Measurements from ENCODE around the gene RNU1-3. TPM values are rescaled to one million over a fixed set of nuclear protein-coding genes. Genes with fewer than 3 reads are reported as not detected.
"Not testable (repeated sequence)": the region's sequence is repeated elsewhere in the genome, so short reads cannot be mapped to it uniquely, and the experiment has no call there.

The RNU1-3 gene
- total and polyA plus RNA-seq, 10 donors: under 0.01 to 8,075 (median 6,234) TPM; not detected in 3

- Histone ChIP-seq H3K4me3 (peak overlapping the region; percentile 60 to 92 (median 78)), H3K36me3 (peaks cover 0 to 24% (median 0%) of the 10 kb centered on the region in 6 donors), H3K4me1 (peaks cover 30 to 68% (median 46%) of the 10 kb centered on the region in 6 donors), H3K27me3 (replicated peaks in 1 of 7) (peaks cover 0 to 16% (median 0%) of the 10 kb centered on the region in 7 donors), H3K27ac (peak overlapping the region; percentile 84 to 91 (median 88))
- 9 to 13% (median 9%) methylated on average over 60 to 61 of the region's 61 CpGs for WGBS, 5 donors
- H3K9me3 ChIP-seq; intact Hi-C loops (cut with DNase I; ENCODE audit: low total_unique reads): not testable (repeated sequence)
- DNase-seq: peak; percentile 100
- TF ChIP-seq POLR2A (IDR thresholded peaks at IDR 0.05) (peak in 1 of 3 donors; percentile 27), CTCF (IDR thresholded peaks at IDR 0.05 in 8 of 11, conservative IDR thresholded peaks at IDR 0.05 in 3 of 11) (peak in 8 of 11 experiments; percentile 51 to 85 (median 71)), POLR2AphosphoS5 (IDR thresholded peaks at IDR 0.05) (peak; percentile 96 to 98 (median 98))
Observed at GRCh38 chr1:16644482-16645270, 22.1 kb downstream of the RNU1-3 start.

GRCh38 chr1:16644193-16644481 is 22.6 kb downstream of the RNU1-3 start:
- DNase-seq: no peak
- Histone ChIP-seq H3K36me3 (peaks cover 0 to 30% (median 0%) of the 10 kb centered on the region in 6 donors), H3K27ac (peak overlapping the region; percentile 84 to 91 (median 88)), H3K27me3 (replicated peaks in 1 of 7) (peaks cover 0 to 16% (median 0%) of the 10 kb centered on the region in 7 donors), H3K9me3 (no peaks in the 10 kb centered on the region), H3K4me3 (peak overlapping the region; percentile 60 to 92 (median 78)), H3K4me1 (peaks cover 30 to 70% (median 46%) of the 10 kb centered on the region in 6 donors)
- intact Hi-C loops (cut with DNase I; ENCODE audit: low total_unique reads): no loop called here
- 0 to 1% (median 1%) methylated on average over 16 of the region's 16 CpGs for WGBS, 5 donors
- TF ChIP-seq POLR2A (IDR thresholded peaks at IDR 0.05): no peak

GRCh38 chr1:16643476-16644192 is 23.1 kb downstream of the RNU1-3 start:
- Histone ChIP-seq H3K27ac (peak overlapping the region in 6 of 8 donors; percentile 84 to 89 (median 88)), H3K4me1 (peaks cover 30 to 70% (median 46%) of the 10 kb centered on the region in 6 donors), H3K36me3 (peaks cover 0 to 34% (median 0%) of the 10 kb centered on the region in 6 donors), H3K4me3 (peak overlapping the region; percentile 60 to 92 (median 78)), H3K27me3 (replicated peaks in 1 of 7) (peaks cover 0 to 13% (median 0%) of the 10 kb centered on the region in 7 donors)
- intact Hi-C loops (cut with DNase I; ENCODE audit: low total_unique reads); H3K9me3 ChIP-seq: not testable (repeated sequence)
- 27 to 30% (median 28%) methylated on average over 12 of the region's 12 CpGs for WGBS, 5 donors
- DNase-seq: peak; percentile 74

GRCh38 chr1:16643001-16643411 is 23.7 kb downstream of the RNU1-3 start:
- H3K36me3 ChIP-seq: peaks cover 0 to 34% (median 0%) of the 10 kb centered on the region in 6 donors
- H3K4me3 ChIP-seq: peak overlapping the region in 5 of 8 donors; percentile 4 to 78 (median 64)
- intact Hi-C loops (cut with DNase I; ENCODE audit: low total_unique reads); H3K9me3 ChIP-seq; H3K27me3 ChIP-seq (replicated peaks in 1 of 7); H3K27ac ChIP-seq: not testable (repeated sequence)
- peak; percentile 82 for DNase-seq
- WGBS, 5 donors: 92 to 98% (median 94%) methylated on average over 4 of the region's 4 CpGs
- H3K4me1 ChIP-seq: peaks cover 30 to 70% (median 46%) of the 10 kb centered on the region in 6 donors

- H3K27ac ChIP-seq; H3K9me3 ChIP-seq; intact Hi-C loops (cut with DNase I; ENCODE audit: low total_unique reads); H3K27me3 ChIP-seq (replicated peaks in 1 of 7): not testable (repeated sequence)
- WGBS, 5 donors: 73 to 87% (median 79%) methylated on average over 6 to 9 of the region's 9 CpGs
- Histone ChIP-seq H3K36me3 (peaks cover 0 to 34% (median 0%) of the 10 kb centered on the region in 6 donors), H3K4me1 (peaks cover 30 to 64% (median 46%) of the 10 kb centered on the region in 6 donors), H3K4me3 (peak overlapping the region in 3 of 8 donors; percentile 60 to 78 (median 67))
- DNase-seq: peak; percentile 78
Observed at GRCh38 chr1:16642025-16642966, 24.5 kb downstream of the RNU1-3 start.

- DNase-seq; H3K9me3 ChIP-seq; H3K4me3 ChIP-seq; H3K27me3 ChIP-seq (replicated peaks in 1 of 7); H3K27ac ChIP-seq; intact Hi-C loops (cut with DNase I; ENCODE audit: low total_unique reads): not testable (repeated sequence)
- peaks cover 30 to 64% (median 46%) of the 10 kb centered on the region in 6 donors for H3K4me1 ChIP-seq
- WGBS, 5 donors: 94 to 97% (median 95%) methylated on average over 8 of the region's 8 CpGs
- peaks cover 0 to 42% (median 2%) of the 10 kb centered on the region in 6 donors for H3K36me3 ChIP-seq
Observed at GRCh38 chr1:16641159-16641975, 25.4 kb downstream of the RNU1-3 start.

GRCh38 chr1:16639091-16640031 is 27.4 kb downstream of the RNU1-3 start:
- intact Hi-C loops (cut with DNase I; ENCODE audit: low total_unique reads); H3K9me3 ChIP-seq; H3K27ac ChIP-seq; H3K27me3 ChIP-seq (replicated peaks in 1 of 7); H3K4me3 ChIP-seq: not testable (repeated sequence)
- H3K4me1 ChIP-seq: peaks cover 23 to 52% (median 37%) of the 10 kb centered on the region in 6 donors
- peaks cover 0 to 59% (median 8%) of the 10 kb centered on the region in 6 donors for H3K36me3 ChIP-seq
- WGBS, 5 donors: 82 to 89% (median 88%) methylated on average over 11 of the region's 11 CpGs
- peak; percentile 77 for DNase-seq

Data from spleen (tissue), 11 donors.